ENCODE measurements around the gene MRGPRE.

The MRGPRE gene

GRCh38 chr11:3226846-3227567 is 5.2 kb downstream of the MRGPRE start:
- no peak for DNase-seq (ENCODE audit: low read depth)

GRCh38 chr11:3225826-3226750 is 6.1 kb downstream of the MRGPRE start:
- DNase-seq (ENCODE audit: low read depth) = no peak

GRCh38 chr11:3225159-3225758 is 7.0 kb downstream of the MRGPRE start:
- DNase-seq (ENCODE audit: low read depth) = no peak

GRCh38 chr11:3224401-3225057 is 7.7 kb downstream of the MRGPRE start:
- no peak for DNase-seq (ENCODE audit: low read depth)

GRCh38 chr11:3223932-3224381 is 8.3 kb downstream of the MRGPRE start:
- no peak for DNase-seq (ENCODE audit: low read depth)

- DNase-seq (ENCODE audit: low read depth) = no peak
Measured at GRCh38 chr11:3222941-3223915, 9.0 kb downstream of the MRGPRE start.

GRCh38 chr11:3222003-3222855 is 10.0 kb downstream of the MRGPRE start:
- DNase-seq (ENCODE audit: low read depth) = no peak

- no peak for DNase-seq (ENCODE audit: low read depth)
Measured at GRCh38 chr11:3221408-3222002, 10.7 kb downstream of the MRGPRE start.

GRCh38 chr11:3220521-3221407 is 11.5 kb downstream of the MRGPRE start:
- no peak for DNase-seq (ENCODE audit: low read depth)

GRCh38 chr11:3220101-3220500 is 12.1 kb downstream of the MRGPRE start:
- no peak for DNase-seq (ENCODE audit: low read depth)

GRCh38 chr11:3219281-3219892 is 12.8 kb downstream of the MRGPRE start:
- DNase-seq (ENCODE audit: low read depth) = no peak

- no peak for DNase-seq (ENCODE audit: low read depth)
Measured at GRCh38 chr11:3218483-3219280, 13.5 kb downstream of the MRGPRE start, which contains the start of gene MRGPRG. MRGPRG (minus strand) TSS chr11:3218813; CDS start chr11:3218813, 0 bp downstream.

- DNase-seq (ENCODE audit: low read depth) = no peak
Measured at GRCh38 chr11:3217818-3218482, 14.3 kb downstream of the MRGPRE start.

- DNase-seq (ENCODE audit: low read depth) = no peak
Measured at GRCh38 chr11:3216027-3216525, 16.1 kb downstream of the MRGPRE start.

GRCh38 chr11:3215346-3216026 is 16.7 kb downstream of the MRGPRE start:
- no peak for DNase-seq (ENCODE audit: low read depth)

- DNase-seq (ENCODE audit: low read depth) = no peak
Measured at GRCh38 chr11:3214420-3214699, 17.9 kb downstream of the MRGPRE start.

All from EH (cell line).